Colonic mucosa (tissue), 4 donors: ENCODE data around the gene RPP38. TPM values are rescaled to one million over a fixed set of nuclear protein-coding genes. Genes with fewer than 3 reads are reported as not detected.

Experiments used
- DNase-seq: peaks from one replicate; pipeline ENCODE4 v3.0.0-alpha.2; 2020
- H3K27ac ChIP-seq: fragments of 200-600 bp; one replicate; pipeline ENCODE4 v1.8.0; 2021
- H3K27me3 ChIP-seq: fragments of 200-600 bp; one replicate; pipeline ENCODE4 v1.8.0; 2021
- H3K36me3 ChIP-seq: fragments of 200-600 bp; one replicate; pipeline ENCODE4 v1.8.0; 2021
- H3K4me1 ChIP-seq: fragments of 200-600 bp; one replicate; pipeline ENCODE4 v1.8.0; 2021; ENCODE audit warnings: mild to moderate bottlenecking
- H3K4me3 ChIP-seq: fragments of 200-600 bp; one replicate; pipeline ENCODE4 v1.8.0; 2021
- H3K9ac ChIP-seq, 2 donors: one replicate each; pipeline ENCODE4 v1.7.0; 2013; ENCODE audit warnings: control low read depth in 2 of 2, low read depth in 2 of 2, low read length in 2 of 2
- H3K9me3 ChIP-seq: fragments of 200-600 bp; one replicate; pipeline ENCODE4 v1.8.0; 2021
- CTCF ChIP-seq: fragments of 200-600 bp; IDR thresholded peaks from one replicate; pipeline ENCODE4 v1.8.0; 2022; ENCODE audit warnings: antibody characterized with exemption, mild to moderate bottlenecking
- intact Hi-C: fragments of 100-400 bp; cut with DNase I; formaldehyde crosslinking; loops from one replicate; pipeline ENCODE4 v1.14.1; 2022
- total RNA-seq, 2 donors: library from RNA; stranded (reverse); fragmentation: NEBNext Ultra II Directional in 1 of 2; extraction: Animal tissue kit (Norgen Biotek cat#: 25700) in 1 of 2; gene quantifications; one replicate each; pipeline ENCODE4 v1.2.1, GENCODE V29; 2021
- donor health status: healthy.
- donor health status: DM: no; HTN: no; CAD: no.
- donor health status: DM: no; HTN: no; CAD: no.

The RPP38 gene
- total RNA-seq, 2 donors from 2014 or later = 17.1 to 17.8 TPM

DNA sequence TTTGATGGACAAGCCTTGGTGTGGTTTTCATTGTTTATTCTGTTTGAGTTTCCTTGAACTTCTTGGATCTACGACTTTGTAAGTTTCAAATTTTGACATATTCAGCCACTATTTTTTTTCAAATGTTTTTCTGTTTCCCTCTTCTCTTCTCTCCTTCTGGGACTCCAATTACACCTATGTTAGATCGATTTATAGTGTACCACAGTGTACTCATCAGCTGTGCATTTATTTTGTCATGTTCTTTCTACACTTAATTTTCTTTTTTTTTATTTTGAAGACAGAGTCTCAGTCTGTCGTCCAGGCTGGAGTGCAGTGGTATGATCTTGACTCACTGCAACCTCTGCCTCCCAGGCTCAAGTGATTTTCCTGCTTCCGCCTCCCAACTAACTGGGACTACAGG, 37.2 kb upstream of the RPP38 start:
- H3K4me3 ChIP-seq = no peak overlapping the region
- intact Hi-C loops = no loop called here
- no peak overlapping the region for H3K9ac ChIP-seq
- TF ChIP-seq CTCF = no peak
- no peak overlapping the region for H3K27ac ChIP-seq
- H3K27me3 ChIP-seq = peaks cover 5% of the 10 kb centered on the region
- no peaks in the 10 kb centered on the region for H3K36me3 ChIP-seq
- no peaks in the 10 kb centered on the region for H3K4me1 ChIP-seq
- H3K9me3 ChIP-seq = no peaks in the 10 kb centered on the region
- no peak for DNase-seq

- Histone ChIP-seq H3K27ac (no peak overlapping the region), H3K36me3 (no peaks in the 10 kb centered on the region), H3K4me1 (no peaks in the 10 kb centered on the region), H3K4me3 (no peak overlapping the region), H3K9ac (no peak overlapping the region), H3K27me3 (peaks cover 5% of the 10 kb centered on the region), H3K9me3 (no peaks in the 10 kb centered on the region)
- no peak for TF ChIP-seq CTCF
- no peak for DNase-seq
- intact Hi-C loops = no loop called here
Observed at GRCh38 chr10:15060638-15061037, 36.5 kb upstream of the RPP38 start.

- TF ChIP-seq CTCF = no peak
- no peaks in the 10 kb centered on the region for H3K36me3 ChIP-seq
- H3K4me1 ChIP-seq = no peaks in the 10 kb centered on the region
- no peaks in the 10 kb centered on the region for H3K9me3 ChIP-seq
- no peak overlapping the region for H3K9ac ChIP-seq
- H3K4me3 ChIP-seq = no peak overlapping the region
- no peak overlapping the region for H3K27ac ChIP-seq
- no peak for DNase-seq
- H3K27me3 ChIP-seq = no peaks in the 10 kb centered on the region
- intact Hi-C loops = no loop called here
Observed at GRCh38 chr10:15067154-15067553, 30.0 kb upstream of the RPP38 start.

- Histone ChIP-seq H3K36me3 (no peaks in the 10 kb centered on the region), H3K9me3 (no peaks in the 10 kb centered on the region), H3K4me1 (no peaks in the 10 kb centered on the region), H3K9ac (no peak overlapping the region), H3K27me3 (no peaks in the 10 kb centered on the region), H3K4me3 (no peak overlapping the region), H3K27ac (no peak overlapping the region)
- intact Hi-C loops = no loop called here
- no peak for DNase-seq
- TF ChIP-seq CTCF = no peak
Observed at GRCh38 chr10:15068802-15069201, 28.4 kb upstream of the RPP38 start.

- no peak for DNase-seq
- Histone ChIP-seq H3K27me3 (no peaks in the 10 kb centered on the region), H3K4me3 (no peak overlapping the region), H3K4me1 (no peaks in the 10 kb centered on the region), H3K9ac (no peak overlapping the region), H3K27ac (no peak overlapping the region), H3K9me3 (no peaks in the 10 kb centered on the region), H3K36me3 (no peaks in the 10 kb centered on the region)
- TF ChIP-seq CTCF = no peak
- intact Hi-C loops = no loop called here
Observed at GRCh38 chr10:15069230-15069629, 27.9 kb upstream of the RPP38 start.

- no peak for TF ChIP-seq CTCF
- no peak overlapping the region for H3K9ac ChIP-seq
- H3K27ac ChIP-seq = no peak overlapping the region
- no peaks in the 10 kb centered on the region for H3K9me3 ChIP-seq
- DNase-seq = no peak
- H3K36me3 ChIP-seq = no peaks in the 10 kb centered on the region
- no peak overlapping the region for H3K4me3 ChIP-seq
- H3K27me3 ChIP-seq = no peaks in the 10 kb centered on the region
- intact Hi-C loops = loop anchor here (10.0 kb wide), 1 partner anchor 98 kb away; no protein-coding TSS in a partner anchor
- H3K4me1 ChIP-seq = no peaks in the 10 kb centered on the region
Observed at GRCh38 chr10:15072358-15072757, 24.8 kb upstream of the RPP38 start.
